GM13977 (cell line): ENCODE data around the gene ATP6V0B.
A peak's percentile ranks its signal among the peaks of the same experiment; 100 is the strongest.

Source experiments
- DNase-seq: peaks from one replicate; pipeline ENCODE4 v3.0.0; 2012; ENCODE audit warnings: low spot score
- CTCF ChIP-seq: IDR thresholded peaks from 2 replicates; pipeline ENCODE4 v1.5.1; 2012; ENCODE audit warnings: mild to moderate bottlenecking, control low read depth; ENCODE audit not compliant: insufficient read depth; ENCODE audit errors: extremely low read depth, missing control alignments
- in situ Hi-C: fragments of 300-500 bp; cut with MboI; formaldehyde crosslinking; loops from one replicate; pipeline ENCODE4 v1.12.0; 2022; ENCODE audit warnings: low sequenced_read_pairs, low pct_unique_long_range_greater_than_20kb, mixed read lengths, inconsistent platforms; ENCODE audit not compliant: unreplicated experiment

The ATP6V0B gene

GRCh38 chr1:43936431-43937151 is 38.2 kb upstream of the ATP6V0B start:
- in situ Hi-C loops: loop anchor here (10.0 to 25.0 kb wide), 2 partner anchors 172 to 399 kb away; partner anchors contain the start of gene PTPRF
- peak; percentile 12 for TF ChIP-seq CTCF
- peak; percentile 63 for DNase-seq

- in situ Hi-C loops: loop anchor here (10.0 to 25.0 kb wide), 2 partner anchors 173 to 400 kb away; partner anchors contain the start of gene PTPRF
- DNase-seq: no peak
- no peak for TF ChIP-seq CTCF
These were observed 37.4 kb upstream of the ATP6V0B start for GRCh38 chr1:43937179-43937865.

GRCh38 chr1:43938383-43938782 is 36.4 kb upstream of the ATP6V0B start:
- in situ Hi-C loops: loop anchor here (10.0 to 25.0 kb wide), 2 partner anchors 174 to 401 kb away; partner anchors contain the start of gene PTPRF
- no peak for DNase-seq
- no peak for TF ChIP-seq CTCF

- in situ Hi-C loops: loop anchor here (10.0 to 25.0 kb wide), 2 partner anchors 174 to 402 kb away; partner anchors contain the start of gene PTPRF
- TF ChIP-seq CTCF: no peak
These were observed 35.7 kb upstream of the ATP6V0B start for GRCh38 chr1:43938892-43939587.

GRCh38 chr1:43942411-43942810 is 32.3 kb upstream of the ATP6V0B start:
- in situ Hi-C loops: loop anchor here (25.0 kb wide), 1 partner anchor 405 kb away; the partner anchor contains the start of gene PTPRF
- no peak for TF ChIP-seq CTCF
- no peak for DNase-seq

More at GRCh38 chr1:43938892-43939587, 35.7 kb upstream of the ATP6V0B start:
- no peak for DNase-seq

GRCh38 chr1:43944860-43945259 is 29.9 kb upstream of the ATP6V0B start:
- no peak for TF ChIP-seq CTCF
- no peak for DNase-seq
- in situ Hi-C loops: loop anchor here (25.0 kb wide), 1 partner anchor 408 kb away; the partner anchor contains the start of gene PTPRF
